Measurements from ENCODE around the gene AMIGO2.
"Not testable (repeated sequence)": the region's sequence is repeated elsewhere in the genome, so short reads cannot be mapped to it uniquely, and the experiment has no call there.

- TF ChIP-seq CTCF, POLR2A, POLR2AphosphoS5, EP300 (IDR thresholded peaks at IDR 0.05): not testable (repeated sequence)
Measured at GRCh38 chr12:47117305-47117704, 37.5 kb upstream of the AMIGO2 start.

Data from suprapubic skin (tissue), 4 donors.